GM10266 (cell line): ENCODE results near the gene GMPR.
A peak's percentile ranks its signal among the peaks of the same experiment; 100 is the strongest.

Experiments used
- DNase-seq: peaks from one replicate; pipeline ENCODE4 v3.0.0; 2012; ENCODE audit errors: extremely low spot score
- TF ChIP-seq, protein P1 (sequence below): IDR thresholded peaks from 2 replicates; pipeline ENCODE4 v1.5.1; 2012; ENCODE audit warnings: mild to moderate bottlenecking, low read depth; ENCODE audit not compliant: control insufficient read depth, insufficient read depth; ENCODE audit errors: missing control alignments

GMPR gene

DNA sequence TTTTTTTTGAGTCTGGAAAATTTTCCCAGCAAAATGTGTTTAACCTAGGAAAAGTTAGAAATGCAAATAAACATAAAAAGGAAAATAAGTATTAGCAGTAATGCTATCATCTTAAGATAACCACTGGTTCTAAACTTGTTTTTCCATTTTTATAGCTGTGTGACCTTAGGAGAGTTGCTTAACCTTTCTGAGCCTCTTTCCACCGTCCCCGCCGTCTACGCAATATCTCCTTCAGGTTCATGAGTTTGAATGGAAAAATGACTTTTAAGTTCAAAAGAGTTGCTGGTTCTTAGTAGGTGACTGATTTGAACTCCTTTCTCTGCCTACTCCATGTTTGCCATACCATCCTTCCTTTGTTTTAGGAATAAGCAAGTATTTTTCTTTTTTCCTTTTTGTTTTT lies 44.0 kb downstream of the GMPR start:
- TF ChIP-seq, protein P1, sequence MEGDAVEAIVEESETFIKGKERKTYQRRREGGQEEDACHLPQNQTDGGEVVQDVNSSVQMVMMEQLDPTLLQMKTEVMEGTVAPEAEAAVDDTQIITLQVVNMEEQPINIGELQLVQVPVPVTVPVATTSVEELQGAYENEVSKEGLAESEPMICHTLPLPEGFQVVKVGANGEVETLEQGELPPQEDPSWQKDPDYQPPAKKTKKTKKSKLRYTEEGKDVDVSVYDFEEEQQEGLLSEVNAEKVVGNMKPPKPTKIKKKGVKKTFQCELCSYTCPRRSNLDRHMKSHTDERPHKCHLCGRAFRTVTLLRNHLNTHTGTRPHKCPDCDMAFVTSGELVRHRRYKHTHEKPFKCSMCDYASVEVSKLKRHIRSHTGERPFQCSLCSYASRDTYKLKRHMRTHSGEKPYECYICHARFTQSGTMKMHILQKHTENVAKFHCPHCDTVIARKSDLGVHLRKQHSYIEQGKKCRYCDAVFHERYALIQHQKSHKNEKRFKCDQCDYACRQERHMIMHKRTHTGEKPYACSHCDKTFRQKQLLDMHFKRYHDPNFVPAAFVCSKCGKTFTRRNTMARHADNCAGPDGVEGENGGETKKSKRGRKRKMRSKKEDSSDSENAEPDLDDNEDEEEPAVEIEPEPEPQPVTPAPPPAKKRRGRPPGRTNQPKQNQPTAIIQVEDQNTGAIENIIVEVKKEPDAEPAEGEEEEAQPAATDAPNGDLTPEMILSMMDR, result no peak
- no peak for DNase-seq

DNA sequence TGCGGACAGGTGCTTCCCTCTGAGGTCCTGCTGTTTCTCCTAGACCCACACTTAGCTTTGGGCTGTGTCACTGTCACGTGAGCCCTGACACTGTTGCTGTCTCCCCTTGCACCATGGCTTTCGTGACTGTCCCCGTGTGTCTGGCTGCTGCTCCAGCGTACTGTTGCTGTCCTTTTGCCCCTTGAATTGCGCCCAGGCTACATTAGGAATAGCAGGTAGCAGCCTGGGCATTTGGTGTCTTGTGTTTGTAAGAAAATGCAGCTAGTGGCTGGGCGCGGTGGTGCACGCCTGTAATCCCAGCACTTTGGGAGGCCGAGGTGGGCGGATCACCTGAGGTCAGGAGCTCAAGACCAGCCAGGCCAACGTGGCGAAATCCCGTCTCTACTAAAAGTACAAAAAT lies 46.1 kb downstream of the GMPR start:
- TF ChIP-seq, protein P1, result no peak
- no peak for DNase-seq

DNA sequence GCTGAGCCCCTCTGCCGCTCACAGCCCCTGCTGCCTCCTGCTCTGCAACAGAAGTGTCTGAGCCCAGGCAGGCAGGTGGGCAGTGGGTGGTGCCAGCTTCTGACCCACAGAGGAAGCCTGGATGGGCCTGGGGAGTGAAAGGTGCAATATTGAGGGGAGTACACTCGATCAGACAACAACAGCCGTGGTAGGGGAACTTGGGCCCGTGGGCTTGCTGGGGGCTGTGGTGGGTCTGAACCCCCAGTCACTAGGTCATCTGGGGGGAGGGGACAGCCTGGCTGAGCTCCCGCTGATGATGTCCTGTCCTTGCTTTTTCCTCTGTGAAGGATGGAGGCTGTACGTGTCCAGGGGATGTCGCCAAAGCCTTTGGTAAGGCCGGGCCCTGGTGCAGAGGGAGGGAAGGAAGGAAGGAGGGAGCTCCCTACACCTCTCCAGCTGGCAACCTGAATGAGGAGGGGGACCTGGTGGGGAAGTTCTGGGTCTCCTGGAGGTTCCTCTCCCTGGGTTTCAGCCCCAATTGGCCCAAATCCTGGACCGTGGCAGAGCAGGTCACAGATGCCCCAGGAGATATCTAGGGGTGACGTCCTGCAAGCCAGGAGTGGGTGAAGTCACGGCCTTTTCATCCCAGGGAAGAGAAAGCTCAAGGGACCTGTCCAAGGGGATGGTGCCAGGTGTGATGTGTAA lies 47.2 kb downstream of the GMPR start:
- DNase-seq, result no peak
- TF ChIP-seq, protein P1, result no peak

DNA sequence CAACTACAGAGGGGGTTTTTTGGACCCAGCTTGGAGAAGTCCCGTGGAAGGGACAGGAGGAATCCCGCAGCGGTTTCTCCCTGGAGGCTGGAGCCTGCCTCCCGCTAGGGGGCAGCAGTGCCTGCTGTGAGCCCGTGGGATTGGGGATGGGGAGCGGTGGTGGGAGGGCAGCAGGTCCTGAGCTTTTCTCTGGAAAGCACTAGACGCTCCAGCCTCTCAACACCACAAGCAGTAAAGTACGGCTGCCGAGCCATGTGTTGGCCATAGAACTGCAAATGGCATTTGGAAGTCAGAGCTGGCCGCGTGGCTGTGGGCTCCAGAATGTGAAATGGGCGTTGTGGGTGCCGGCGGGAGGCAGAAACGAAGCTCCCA lies 47.8 kb downstream of the GMPR start:
- TF ChIP-seq, protein P1, result peak; percentile 84
- peak; percentile 72 for DNase-seq

DNA sequence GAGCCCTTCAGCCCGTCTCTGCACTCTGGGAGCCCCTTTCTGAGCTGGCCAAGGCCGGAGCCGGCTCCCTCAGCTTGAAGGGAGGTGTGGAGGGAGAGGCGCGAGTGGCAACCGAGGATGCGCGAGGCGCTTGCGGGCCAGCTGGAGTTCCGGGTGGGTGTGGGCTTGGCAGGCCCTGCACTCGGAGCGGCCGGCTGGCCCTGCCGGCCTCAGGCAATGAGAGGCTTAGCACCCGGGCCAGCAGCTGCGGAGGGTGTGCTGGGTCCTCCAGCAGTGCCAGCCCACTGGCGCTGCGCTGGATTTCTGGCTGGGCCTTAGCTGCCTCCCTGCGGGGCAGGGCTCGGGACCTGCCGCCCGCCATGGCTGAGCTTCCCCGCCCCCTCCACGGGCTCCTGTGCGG lies 49.8 kb downstream of the GMPR start:
- TF ChIP-seq, protein P1, result no peak
- no peak for DNase-seq

- no peak for DNase-seq
- TF ChIP-seq, protein P1, result no peak
Observed at GRCh38 chr6:16291739-16292138, 53.4 kb downstream of the GMPR start.

DNA sequence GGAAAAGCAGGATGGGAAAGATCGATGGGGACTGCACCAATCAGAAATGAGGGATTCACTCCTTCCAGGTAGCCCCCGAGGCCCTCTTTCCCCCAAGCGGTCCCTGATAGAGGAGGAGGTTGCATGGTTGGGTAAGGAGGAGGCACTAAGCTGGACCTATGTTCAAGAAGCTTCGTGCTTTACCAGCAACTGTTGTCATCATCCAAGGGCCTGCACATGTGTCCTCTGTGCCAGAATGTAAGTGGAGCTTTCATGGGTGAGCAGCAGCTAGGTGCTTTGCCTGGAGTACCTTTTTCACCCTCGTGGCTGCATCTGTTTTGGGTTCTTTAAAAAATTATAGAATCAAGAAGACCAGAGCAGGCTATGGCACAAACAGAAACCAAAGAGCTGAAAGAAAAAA lies 54.0 kb downstream of the GMPR start:
- TF ChIP-seq, protein P1, result no peak
- DNase-seq, result no peak
